KMS-11 (cell line): ENCODE data around the gene SLC66A3.

ENCODE experiments used
- H2AFZ ChIP-seq: fragments of 200-600 bp; sonication (generic); 2 replicates; pipeline ENCODE4 v1.6.1; 2016; ENCODE audit warnings: antibody characterized with exemption, mixed run types, low read depth
- H3K27ac ChIP-seq: fragments of 200-600 bp; sonication (generic); 2 replicates; pipeline ENCODE4 v1.6.1; 2016; ENCODE audit warnings: mild to moderate bottlenecking, mixed run types
- H3K27me3 ChIP-seq: fragments of 200-600 bp; sonication (generic); 2 replicates; pipeline ENCODE4 v1.6.1; 2017; ENCODE audit warnings: mild to moderate bottlenecking, low read depth, mixed run types, moderate library complexity; ENCODE audit not compliant: insufficient read depth
- H3K36me3 ChIP-seq: fragments of 200-600 bp; sonication (generic); 2 replicates; pipeline ENCODE4 v1.6.1; 2017; ENCODE audit warnings: mild to moderate bottlenecking, mixed run types; ENCODE audit not compliant: insufficient read depth
- H3K4me1 ChIP-seq: fragments of 200-600 bp; sonication (generic); 2 replicates; pipeline ENCODE4 v1.6.1; 2016; ENCODE audit warnings: mild to moderate bottlenecking, low read depth, mixed run types; ENCODE audit not compliant: poor library complexity, severe bottlenecking
- H3K4me2 ChIP-seq: fragments of 200-600 bp; sonication (generic); 2 replicates; pipeline ENCODE4 v1.7.0; 2016; ENCODE audit warnings: mild to moderate bottlenecking, mixed run types
- H3K4me3 ChIP-seq: fragments of 200-600 bp; sonication (generic); IDR thresholded peaks from 2 replicates; pipeline ENCODE4 v1.6.1; 2017; ENCODE audit warnings: low read depth, low read length, mixed read lengths; ENCODE audit not compliant: insufficient read depth
- H3K79me2 ChIP-seq: fragments of 200-600 bp; sonication (generic); 2 replicates; pipeline ENCODE4 v1.6.1; 2016; ENCODE audit warnings: low read depth, mixed run types; ENCODE audit not compliant: insufficient read depth
- H3K9ac ChIP-seq: fragments of 200-600 bp; sonication (generic); 2 replicates; pipeline ENCODE4 v1.6.1; 2016; ENCODE audit warnings: mild to moderate bottlenecking, mixed run types
- H4K20me1 ChIP-seq: fragments of 200-600 bp; sonication (generic); 2 replicates; pipeline ENCODE4 v1.6.1; 2016; ENCODE audit warnings: mild to moderate bottlenecking, mixed run types; ENCODE audit not compliant: insufficient read depth
- TF ChIP-seq, protein P1 (sequence below): fragments of 200-600 bp; sonication (generic); conservative IDR thresholded peaks from 2 replicates; pipeline ENCODE4 v1.6.1; 2017; ENCODE audit warnings: low read depth, mild to moderate bottlenecking, antibody characterized with exemption, low read length, moderate library complexity, mixed read lengths

The SLC66A3 gene

DNA sequence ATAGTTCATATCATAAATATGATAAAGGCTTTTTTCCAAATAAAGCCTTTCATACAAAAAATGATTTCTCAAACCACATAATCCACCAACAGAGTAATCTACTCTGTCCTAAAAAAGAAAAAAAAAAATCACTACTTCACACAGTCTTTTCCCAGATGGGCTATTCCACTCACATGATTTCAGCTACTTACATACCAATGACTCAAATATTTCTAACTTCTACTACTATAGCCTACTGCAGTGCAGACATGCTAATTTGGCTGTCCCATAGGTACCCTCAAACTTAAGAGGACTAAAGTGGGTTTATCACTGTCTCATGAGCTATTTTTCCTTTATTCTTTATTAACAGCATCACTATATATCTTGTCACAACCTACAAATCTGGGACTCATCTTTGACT lies 57.4 kb downstream of the SLC66A3 start:
- TF ChIP-seq, protein P1, sequence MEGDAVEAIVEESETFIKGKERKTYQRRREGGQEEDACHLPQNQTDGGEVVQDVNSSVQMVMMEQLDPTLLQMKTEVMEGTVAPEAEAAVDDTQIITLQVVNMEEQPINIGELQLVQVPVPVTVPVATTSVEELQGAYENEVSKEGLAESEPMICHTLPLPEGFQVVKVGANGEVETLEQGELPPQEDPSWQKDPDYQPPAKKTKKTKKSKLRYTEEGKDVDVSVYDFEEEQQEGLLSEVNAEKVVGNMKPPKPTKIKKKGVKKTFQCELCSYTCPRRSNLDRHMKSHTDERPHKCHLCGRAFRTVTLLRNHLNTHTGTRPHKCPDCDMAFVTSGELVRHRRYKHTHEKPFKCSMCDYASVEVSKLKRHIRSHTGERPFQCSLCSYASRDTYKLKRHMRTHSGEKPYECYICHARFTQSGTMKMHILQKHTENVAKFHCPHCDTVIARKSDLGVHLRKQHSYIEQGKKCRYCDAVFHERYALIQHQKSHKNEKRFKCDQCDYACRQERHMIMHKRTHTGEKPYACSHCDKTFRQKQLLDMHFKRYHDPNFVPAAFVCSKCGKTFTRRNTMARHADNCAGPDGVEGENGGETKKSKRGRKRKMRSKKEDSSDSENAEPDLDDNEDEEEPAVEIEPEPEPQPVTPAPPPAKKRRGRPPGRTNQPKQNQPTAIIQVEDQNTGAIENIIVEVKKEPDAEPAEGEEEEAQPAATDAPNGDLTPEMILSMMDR = no peak
- H3K27ac ChIP-seq = no peak overlapping the region
- H3K36me3 ChIP-seq = no peaks in the 10 kb centered on the region
- H3K79me2 ChIP-seq = no peaks in the 10 kb centered on the region
- no peaks in the 10 kb centered on the region for H4K20me1 ChIP-seq
- no peak overlapping the region for H3K9ac ChIP-seq
- no peak overlapping the region for H3K4me2 ChIP-seq
- H2AFZ ChIP-seq = no peak overlapping the region
- no peaks in the 10 kb centered on the region for H3K27me3 ChIP-seq
- H3K4me1 ChIP-seq = no peaks in the 10 kb centered on the region
- H3K4me3 ChIP-seq = no peak overlapping the region

DNA sequence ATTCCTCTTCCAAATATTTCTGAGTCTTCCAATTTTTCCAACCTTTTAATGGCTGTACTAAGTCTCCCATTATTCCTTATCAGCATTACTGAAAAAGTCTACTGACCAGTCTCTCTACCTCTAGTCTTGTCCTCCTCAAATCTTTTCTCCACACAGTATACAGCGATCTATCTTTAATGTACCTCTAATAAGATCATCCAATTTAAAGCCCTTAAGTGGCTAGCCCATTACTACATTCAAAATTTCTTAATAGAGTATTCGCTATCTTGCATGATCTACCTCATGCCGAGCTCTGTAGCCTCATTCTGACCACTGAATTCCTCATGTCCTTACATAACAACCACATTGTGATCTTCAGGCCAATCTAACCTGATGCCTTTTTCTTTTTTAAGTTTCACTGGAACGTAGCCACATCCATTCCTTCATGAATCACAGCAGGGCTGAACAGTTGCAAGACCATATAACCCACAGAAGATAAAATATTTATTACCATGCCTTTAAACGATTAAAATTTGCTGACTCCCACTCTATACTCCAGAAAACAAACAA lies 57.9 kb downstream of the SLC66A3 start:
- TF ChIP-seq, protein P1 = no peak
- no peaks in the 10 kb centered on the region for H4K20me1 ChIP-seq
- no peaks in the 10 kb centered on the region for H3K79me2 ChIP-seq
- no peaks in the 10 kb centered on the region for H3K4me1 ChIP-seq
- H3K27me3 ChIP-seq = no peaks in the 10 kb centered on the region
- H3K27ac ChIP-seq = no peak overlapping the region
- no peak overlapping the region for H2AFZ ChIP-seq
- H3K4me2 ChIP-seq = no peak overlapping the region
- no peaks in the 10 kb centered on the region for H3K36me3 ChIP-seq
- no peak overlapping the region for H3K9ac ChIP-seq
- no peak overlapping the region for H3K4me3 ChIP-seq

GRCh38 chr2:11213975-11214374 lies 58.7 kb downstream of the SLC66A3 start:
- no peak overlapping the region for H2AFZ ChIP-seq
- H3K27me3 ChIP-seq = no peaks in the 10 kb centered on the region
- TF ChIP-seq, protein P1 = no peak
- H3K36me3 ChIP-seq = no peaks in the 10 kb centered on the region
- H4K20me1 ChIP-seq = no peaks in the 10 kb centered on the region
- no peak overlapping the region for H3K4me2 ChIP-seq
- no peaks in the 10 kb centered on the region for H3K79me2 ChIP-seq
- no peaks in the 10 kb centered on the region for H3K4me1 ChIP-seq
- H3K9ac ChIP-seq = no peak overlapping the region
- H3K4me3 ChIP-seq = no peak overlapping the region
- H3K27ac ChIP-seq = no peak overlapping the region

- H3K36me3 ChIP-seq = no peaks in the 10 kb centered on the region
These were observed 59.5 kb downstream of the SLC66A3 start for GRCh38 chr2:11214770-11215169.

More at GRCh38 chr2:11214770-11215169, 59.5 kb downstream of the SLC66A3 start:
- no peak overlapping the region for H3K27ac ChIP-seq
- TF ChIP-seq, protein P1 = no peak
- H3K27me3 ChIP-seq = no peaks in the 10 kb centered on the region
- no peaks in the 10 kb centered on the region for H4K20me1 ChIP-seq
- no peaks in the 10 kb centered on the region for H3K4me1 ChIP-seq
- H3K4me2 ChIP-seq = no peak overlapping the region
- H3K4me3 ChIP-seq = no peak overlapping the region
- no peak overlapping the region for H3K9ac ChIP-seq
- H2AFZ ChIP-seq = no peak overlapping the region
- no peaks in the 10 kb centered on the region for H3K79me2 ChIP-seq
